ENCODE measurements around the gene GFPT1.

GFPT1 gene

GRCh38 chr2:69316550-69316949, 70.5 kb downstream of the GFPT1 start:
- in situ Hi-C loops (cut with MboI; ENCODE audit: low pct_unique_long_range_greater_than_20kb, low sequenced_read_pairs, unreplicated experiment): loop anchor here (25.0 kb wide), 1 partner anchor 279 kb away; no protein-coding TSS in a partner anchor
- TF ChIP-seq CTCF (IDR thresholded peaks at IDR 0.05; ENCODE audit: extremely low read depth, insufficient read depth, missing control alignments): no peak
- DNase-seq (ENCODE audit: low spot score): no peak

DNA sequence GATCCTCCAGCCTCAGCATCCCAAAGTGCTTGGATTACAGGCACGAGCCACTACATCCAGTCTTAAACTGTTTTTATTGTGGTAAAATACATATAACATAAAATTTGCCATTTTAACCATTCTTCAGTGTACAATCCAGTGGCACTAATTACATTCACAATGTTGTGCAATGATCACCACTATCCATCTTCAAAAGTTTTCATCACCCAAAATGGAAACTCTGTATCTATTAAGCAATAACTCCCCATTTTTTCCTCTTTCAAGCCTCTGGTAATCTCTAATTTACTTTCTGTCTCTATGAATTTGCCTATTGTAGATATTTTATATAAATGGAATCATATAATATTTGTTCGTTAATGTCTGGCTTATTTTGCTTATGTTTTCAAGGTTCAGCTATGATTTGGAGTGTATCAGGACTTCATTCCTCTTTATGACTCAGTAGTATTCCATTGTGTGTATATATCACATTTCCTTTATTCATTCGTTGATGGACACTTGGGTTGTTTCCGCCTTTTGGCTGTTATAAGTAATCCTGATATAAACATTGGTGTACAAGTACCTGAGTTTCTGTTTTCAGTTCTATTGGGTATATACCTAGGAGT, 71.8 kb downstream of the GFPT1 start:
- no peak for DNase-seq (ENCODE audit: low spot score)
- TF ChIP-seq CTCF (IDR thresholded peaks at IDR 0.05; ENCODE audit: extremely low read depth, insufficient read depth, missing control alignments): no peak
- in situ Hi-C loops (cut with MboI; ENCODE audit: low pct_unique_long_range_greater_than_20kb, low sequenced_read_pairs, unreplicated experiment): loop anchor here (25.0 kb wide), 1 partner anchor 278 kb away; no protein-coding TSS in a partner anchor

- in situ Hi-C loops (cut with MboI; ENCODE audit: low pct_unique_long_range_greater_than_20kb, low sequenced_read_pairs, unreplicated experiment): loop anchor here (25.0 kb wide), 1 partner anchor 274 kb away; no protein-coding TSS in a partner anchor
- no peak for TF ChIP-seq CTCF (IDR thresholded peaks at IDR 0.05; ENCODE audit: extremely low read depth, insufficient read depth, missing control alignments)
- DNase-seq (ENCODE audit: low spot score): no peak
Measured at GRCh38 chr2:69311024-69311416, 76.0 kb downstream of the GFPT1 start.

- no peak for DNase-seq (ENCODE audit: low spot score)
- in situ Hi-C loops (cut with MboI; ENCODE audit: low pct_unique_long_range_greater_than_20kb, low sequenced_read_pairs, unreplicated experiment): loop anchor here (25.0 kb wide), 1 partner anchor 273 kb away; no protein-coding TSS in a partner anchor
Measured at GRCh38 chr2:69310111-69311023, 76.7 kb downstream of the GFPT1 start.

GRCh38 chr2:69309351-69310110, 77.5 kb downstream of the GFPT1 start:
- TF ChIP-seq CTCF (IDR thresholded peaks at IDR 0.05; ENCODE audit: extremely low read depth, insufficient read depth, missing control alignments): no peak
- no peak for DNase-seq (ENCODE audit: low spot score)
- in situ Hi-C loops (cut with MboI; ENCODE audit: low pct_unique_long_range_greater_than_20kb, low sequenced_read_pairs, unreplicated experiment): loop anchor here (25.0 kb wide), 1 partner anchor 272 kb away; no protein-coding TSS in a partner anchor

More at GRCh38 chr2:69310111-69311023, 76.7 kb downstream of the GFPT1 start:
- no peak for TF ChIP-seq CTCF (IDR thresholded peaks at IDR 0.05; ENCODE audit: extremely low read depth, insufficient read depth, missing control alignments)

DNA sequence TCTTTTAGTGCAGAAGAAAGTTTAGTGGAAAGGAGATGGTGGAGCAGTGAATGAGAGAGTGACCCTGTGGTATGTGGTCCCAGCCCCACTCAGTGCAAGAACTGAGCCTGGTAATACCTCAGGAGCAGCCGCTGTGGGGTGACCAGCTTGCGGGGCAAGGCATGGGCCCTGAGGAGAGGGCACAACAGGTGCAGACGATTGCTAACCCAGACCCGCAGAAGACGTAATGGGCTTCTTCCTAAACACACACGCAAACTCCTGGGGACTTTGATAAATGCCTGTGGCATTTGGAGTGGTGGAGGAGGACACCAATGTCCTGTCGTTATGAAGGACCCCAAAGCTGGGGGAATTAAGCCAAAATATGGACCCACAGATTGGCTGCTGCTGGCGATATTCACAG, 78.7 kb downstream of the GFPT1 start:
- in situ Hi-C loops (cut with MboI; ENCODE audit: low pct_unique_long_range_greater_than_20kb, low sequenced_read_pairs, unreplicated experiment): loop anchor here (25.0 kb wide), 1 partner anchor 271 kb away; no protein-coding TSS in a partner anchor
- no peak for TF ChIP-seq CTCF (IDR thresholded peaks at IDR 0.05; ENCODE audit: extremely low read depth, insufficient read depth, missing control alignments)
- no peak for DNase-seq (ENCODE audit: low spot score)
